ENCODE results near the gene UBE2K.
"Not testable (repeated sequence)": the region's sequence is repeated elsewhere in the genome, so short reads cannot be mapped to it uniquely, and the experiment has no call there.

Gene UBE2K, protein sequence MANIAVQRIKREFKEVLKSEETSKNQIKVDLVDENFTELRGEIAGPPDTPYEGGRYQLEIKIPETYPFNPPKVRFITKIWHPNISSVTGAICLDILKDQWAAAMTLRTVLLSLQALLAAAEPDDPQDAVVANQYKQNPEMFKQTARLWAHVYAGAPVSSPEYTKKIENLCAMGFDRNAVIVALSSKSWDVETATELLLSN

GRCh38 chr4:39697740-39698423, at the start of gene UBE2K:
TSS of gene UBE2K (plus strand) at chr4:39698136. CDS start at chr4:39698328, 192 bp downstream.
- peak; percentile 85 for DNase-seq (ENCODE audit: low read depth)

DNA sequence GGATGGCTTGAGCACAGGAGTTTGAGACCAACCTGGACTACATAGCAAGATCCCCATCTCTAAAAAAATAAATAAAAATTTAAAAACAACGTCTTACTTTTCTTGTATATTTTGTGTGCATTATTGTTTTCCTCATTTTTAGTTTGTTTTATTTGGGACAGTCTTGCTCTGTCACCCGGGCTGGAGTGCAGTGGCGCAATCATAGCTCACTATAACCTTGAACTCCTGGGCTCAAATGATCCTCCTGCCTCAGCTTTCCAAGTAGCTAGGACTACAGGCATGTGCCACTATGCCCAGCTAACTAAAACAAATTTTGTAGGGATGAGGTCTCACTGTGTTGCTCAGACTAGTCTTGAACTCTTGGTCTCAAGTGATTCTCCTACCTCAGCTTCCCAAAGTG, 49.7 kb upstream of the UBE2K start:
- DNase-seq (ENCODE audit: low read depth) = no peak

- DNase-seq (ENCODE audit: low read depth) = no peak
Measured at GRCh38 chr4:39648827-39649558, 48.9 kb upstream of the UBE2K start.

DNA sequence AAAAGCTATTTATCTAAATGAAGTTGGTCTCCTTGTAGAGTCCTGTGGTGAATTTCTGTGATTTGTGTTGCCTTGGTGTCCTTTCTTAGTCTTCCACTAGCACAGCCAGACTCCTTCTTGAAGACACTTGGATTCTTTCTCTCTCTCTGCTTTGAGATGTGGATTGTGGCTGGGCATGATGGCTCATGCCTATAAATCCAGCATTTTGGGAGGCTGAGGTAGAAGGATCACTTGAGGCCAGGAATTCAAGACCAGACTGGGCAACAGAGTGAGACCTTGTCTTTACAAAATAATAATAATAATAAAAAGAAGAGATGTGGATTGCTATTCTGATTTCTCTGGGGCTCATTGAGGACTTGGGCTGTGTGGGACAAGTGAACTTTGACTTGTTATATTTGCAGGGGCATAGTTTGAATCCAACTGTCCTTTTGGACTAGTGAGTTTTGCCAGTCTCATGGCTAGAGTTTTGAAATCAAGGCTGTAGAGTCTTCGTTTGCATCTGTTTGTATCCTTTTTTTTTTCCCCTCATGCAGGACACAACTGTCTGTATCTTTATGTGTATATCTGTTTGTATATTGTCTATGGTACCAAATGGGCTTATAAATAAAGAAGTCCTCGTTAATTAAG, 48.2 kb upstream of the UBE2K start:
- no peak for DNase-seq (ENCODE audit: low read depth)

DNA sequence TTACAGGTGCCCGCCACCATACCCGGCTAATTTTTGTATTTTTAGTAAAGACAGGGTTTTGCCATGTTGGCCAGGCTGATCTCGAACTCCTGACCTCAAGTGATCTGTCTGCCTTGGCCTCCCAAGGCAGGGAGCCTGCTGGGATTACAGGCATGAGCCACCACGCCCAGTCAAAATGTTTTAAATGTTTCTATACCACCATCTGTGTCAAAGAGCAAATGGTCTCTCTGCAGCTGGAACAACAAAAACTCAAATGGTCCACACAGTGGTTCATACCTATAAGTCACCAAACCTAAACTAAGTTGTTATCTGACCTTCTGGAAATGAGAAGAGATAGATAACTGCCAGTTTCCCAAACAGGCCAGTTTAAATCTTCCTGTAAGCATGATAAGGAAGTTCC, 46.4 kb upstream of the UBE2K start:
- DNase-seq (ENCODE audit: low read depth) = not testable (repeated sequence)

DNA sequence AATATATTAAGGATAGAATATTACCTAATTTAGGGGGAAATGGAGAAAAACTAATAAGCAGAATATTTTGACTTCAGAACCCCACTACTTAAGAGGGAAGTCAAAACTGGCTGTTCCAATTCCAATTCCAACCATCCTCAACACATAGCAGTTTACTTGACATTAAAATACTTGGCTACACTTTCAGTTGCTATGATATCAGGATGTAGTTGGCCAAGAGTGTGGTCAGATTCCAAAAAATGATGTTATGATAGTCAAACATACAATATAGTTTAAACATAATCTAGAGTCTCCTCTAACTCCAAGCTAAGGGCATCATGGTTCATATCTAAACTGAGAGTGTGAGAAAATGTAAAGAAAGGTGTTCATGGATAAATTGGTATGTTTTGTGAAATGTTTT, 42.7 kb upstream of the UBE2K start:
- DNase-seq (ENCODE audit: low read depth) = no peak

GRCh38 chr4:39655876-39656275, 42.1 kb upstream of the UBE2K start:
- no peak for DNase-seq (ENCODE audit: low read depth)

DNA sequence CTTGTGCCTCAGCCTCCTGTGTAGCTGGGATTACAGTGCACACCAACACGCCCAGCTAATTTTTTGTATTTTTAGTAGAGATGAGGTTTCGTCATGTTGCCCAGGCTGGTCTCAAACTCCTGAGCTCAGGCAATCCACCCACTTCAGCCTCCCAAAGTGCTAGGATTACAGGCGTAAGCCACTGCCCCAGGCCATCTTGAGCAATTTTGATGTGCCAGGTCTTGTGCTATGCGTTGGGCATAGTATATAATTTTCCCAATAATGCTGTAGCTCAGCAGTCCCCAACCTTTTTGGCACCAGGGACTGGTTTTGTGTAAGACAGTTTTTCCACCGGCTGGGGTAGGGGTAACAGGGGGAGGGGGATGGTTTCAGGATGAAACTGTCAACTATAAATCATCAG, 41.3 kb upstream of the UBE2K start:
- not testable (repeated sequence) for DNase-seq (ENCODE audit: low read depth)

GRCh38 chr4:39657465-39657864, 40.5 kb upstream of the UBE2K start:
- no peak for DNase-seq (ENCODE audit: low read depth)

GRCh38 chr4:39658756-39659155, 39.2 kb upstream of the UBE2K start:
- no peak for DNase-seq (ENCODE audit: low read depth)

DNA sequence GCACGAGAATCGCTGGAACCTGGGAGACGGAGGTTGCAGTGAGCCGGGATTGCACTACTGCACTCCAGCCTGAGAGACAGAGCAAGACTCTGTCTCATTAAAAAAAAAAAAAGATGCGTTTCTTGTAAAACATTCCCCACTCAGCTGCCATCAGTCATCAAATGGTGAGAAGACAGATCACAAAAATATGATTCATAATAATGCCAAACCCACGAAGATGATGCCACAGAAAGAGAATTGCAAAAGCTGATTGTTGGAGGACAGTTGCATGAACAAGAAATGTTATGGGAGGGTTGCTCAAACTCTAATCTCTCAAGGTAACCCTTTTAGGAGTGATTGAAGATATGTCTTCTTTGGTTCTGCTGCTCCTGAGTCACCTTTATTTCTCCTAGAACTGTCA, 37.9 kb upstream of the UBE2K start:
- no peak for DNase-seq (ENCODE audit: low read depth)

DNA sequence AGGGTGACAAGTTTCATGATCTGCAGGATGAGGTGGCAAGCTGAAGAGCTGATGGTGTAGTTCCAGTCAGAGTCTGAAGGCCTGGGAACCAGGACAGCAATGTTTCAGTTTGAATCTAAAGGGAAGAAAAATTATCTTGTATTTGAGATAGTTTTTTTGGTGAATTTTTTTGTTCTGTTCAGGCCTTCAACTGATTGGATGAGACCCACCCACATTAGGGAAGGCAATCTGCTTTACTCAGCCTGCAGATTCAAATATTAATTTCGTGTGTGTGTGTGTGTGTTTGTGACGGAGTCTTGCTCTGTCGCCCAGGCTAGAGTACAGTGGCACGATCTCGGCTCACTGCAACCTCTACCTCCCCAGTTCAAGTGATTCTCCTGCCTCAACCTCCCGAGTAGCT, 37.2 kb upstream of the UBE2K start:
- no peak for DNase-seq (ENCODE audit: low read depth)

DNA sequence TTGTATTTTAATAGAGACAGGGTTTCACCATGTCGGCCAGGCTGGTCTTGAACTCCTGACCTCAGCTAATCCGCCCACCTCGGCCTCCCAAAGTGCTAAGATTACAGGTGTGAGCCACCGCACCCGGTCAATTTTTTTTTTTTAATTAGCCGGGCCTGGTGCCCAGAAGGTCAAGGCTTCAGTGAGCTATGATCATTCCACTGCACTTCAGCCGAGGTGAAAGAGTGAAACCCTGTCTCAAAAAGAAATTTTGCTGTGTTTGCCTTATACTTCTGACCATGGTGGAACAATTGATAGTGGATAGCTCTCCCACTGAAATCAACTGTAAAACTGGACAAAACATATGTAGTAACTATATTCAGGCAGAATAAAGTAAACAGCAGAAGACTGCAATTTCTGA, 35.3 kb upstream of the UBE2K start:
- DNase-seq (ENCODE audit: low read depth) = no peak

DNA sequence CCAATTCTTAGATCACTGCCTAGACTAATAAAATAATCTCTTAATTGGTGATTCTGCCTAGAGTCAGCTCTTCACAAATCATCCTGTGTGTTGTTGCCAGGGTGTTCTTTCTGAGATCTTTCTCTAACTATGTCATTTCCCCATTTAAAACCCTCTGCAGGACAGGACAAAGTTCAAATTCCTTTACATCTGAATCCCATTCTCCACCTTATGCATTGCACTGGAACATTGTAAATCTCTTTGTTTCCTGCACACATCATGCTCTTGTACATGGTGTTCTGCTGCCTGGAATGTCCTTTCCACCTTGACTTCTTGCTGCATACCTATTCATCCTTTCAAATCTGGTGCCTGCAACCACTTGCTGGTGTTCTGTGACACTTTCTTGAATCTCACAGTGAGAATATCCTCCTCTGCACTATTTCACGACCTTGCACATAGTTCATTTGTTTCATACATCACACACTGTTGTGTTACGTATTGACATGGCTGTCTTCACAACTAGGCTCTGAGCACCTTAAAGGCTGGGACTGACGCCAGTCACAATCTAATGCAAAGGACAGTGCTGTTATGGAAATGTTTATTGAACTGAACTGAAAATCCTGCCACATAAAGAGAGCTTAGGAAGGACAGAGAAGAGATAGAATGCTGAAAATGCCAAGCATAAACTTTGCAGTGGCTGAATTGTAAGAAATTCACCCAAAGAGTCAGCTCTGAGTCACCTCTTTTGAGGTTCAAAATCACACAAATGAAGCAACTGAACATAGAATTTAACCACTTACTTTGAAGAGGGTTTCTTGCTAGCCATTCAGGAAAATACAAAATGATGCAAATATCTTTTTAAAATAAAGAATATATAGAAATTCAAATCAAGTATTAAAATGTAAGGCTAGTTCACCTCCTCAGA, 32.9 kb upstream of the UBE2K start:
- no peak for DNase-seq (ENCODE audit: low read depth)

GRCh38 chr4:39667706-39668105, 30.2 kb upstream of the UBE2K start:
- no peak for DNase-seq (ENCODE audit: low read depth)

DNA sequence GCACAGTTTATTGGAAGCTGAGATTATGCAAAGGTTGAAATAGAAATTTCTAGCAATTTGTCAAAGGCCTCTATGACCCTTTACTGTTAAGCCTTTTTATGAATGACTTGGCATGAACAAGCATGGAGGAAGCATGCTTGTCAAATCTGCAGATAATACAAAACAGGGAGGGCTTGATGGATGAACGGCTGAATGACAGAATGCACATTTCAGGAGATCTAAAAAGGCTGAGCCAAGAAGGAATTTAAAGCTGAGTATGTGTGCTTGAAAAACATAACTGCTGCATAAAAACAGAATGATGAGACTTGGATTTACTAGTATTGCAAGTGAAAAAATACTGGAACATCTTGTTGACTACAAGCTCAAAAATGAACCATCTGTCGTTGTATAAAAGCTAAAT, 29.0 kb upstream of the UBE2K start:
- DNase-seq (ENCODE audit: low read depth) = no peak

DNA sequence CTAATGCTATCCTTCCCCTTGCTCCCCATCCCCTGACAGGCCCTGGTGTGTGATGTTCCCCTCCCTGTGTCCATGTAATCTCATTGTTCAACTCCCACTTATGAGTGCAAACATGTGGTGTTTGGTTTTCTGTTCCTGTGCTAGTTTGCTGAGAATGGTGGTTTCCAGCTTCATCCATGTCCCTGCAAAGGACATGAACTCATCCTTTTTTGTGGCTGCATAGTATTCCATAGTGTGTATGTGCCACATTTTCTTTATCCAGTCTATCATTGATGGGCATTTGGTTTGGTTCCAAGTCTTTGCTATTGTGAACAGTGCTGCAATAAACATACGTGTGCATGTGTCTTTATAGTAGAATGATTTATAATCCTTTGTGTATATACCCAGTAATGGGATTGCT, 27.6 kb upstream of the UBE2K start:
- DNase-seq (ENCODE audit: low read depth) = not testable (repeated sequence)

GRCh38 chr4:39675681-39676080, 22.3 kb upstream of the UBE2K start:
- DNase-seq (ENCODE audit: low read depth) = not testable (repeated sequence)

- not testable (repeated sequence) for DNase-seq (ENCODE audit: low read depth)
Measured at GRCh38 chr4:39681003-39681402, 16.9 kb upstream of the UBE2K start.

- DNase-seq (ENCODE audit: low read depth) = no peak
Measured at GRCh38 chr4:39682138-39682537, 15.8 kb upstream of the UBE2K start.

DNA sequence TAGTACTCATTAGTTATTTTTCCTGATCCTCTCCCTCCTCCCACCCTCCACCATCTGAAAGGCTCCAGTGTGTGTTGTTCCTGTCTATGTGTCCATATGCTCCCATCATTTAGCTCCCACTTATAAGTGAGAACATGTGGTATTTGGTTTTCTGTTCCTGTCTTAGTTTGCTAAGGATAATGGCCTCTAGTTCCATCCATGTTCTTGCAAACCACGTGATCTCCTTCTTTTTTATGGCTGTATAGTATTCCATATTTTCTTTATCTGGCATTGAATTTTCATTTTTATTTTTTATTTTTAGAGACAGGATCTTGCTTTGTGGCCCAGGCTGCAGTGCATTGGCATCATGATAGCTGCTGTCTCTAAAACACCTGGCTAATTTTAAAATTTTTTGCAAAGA, 11.9 kb upstream of the UBE2K start:
- DNase-seq (ENCODE audit: low read depth) = no peak

DNA sequence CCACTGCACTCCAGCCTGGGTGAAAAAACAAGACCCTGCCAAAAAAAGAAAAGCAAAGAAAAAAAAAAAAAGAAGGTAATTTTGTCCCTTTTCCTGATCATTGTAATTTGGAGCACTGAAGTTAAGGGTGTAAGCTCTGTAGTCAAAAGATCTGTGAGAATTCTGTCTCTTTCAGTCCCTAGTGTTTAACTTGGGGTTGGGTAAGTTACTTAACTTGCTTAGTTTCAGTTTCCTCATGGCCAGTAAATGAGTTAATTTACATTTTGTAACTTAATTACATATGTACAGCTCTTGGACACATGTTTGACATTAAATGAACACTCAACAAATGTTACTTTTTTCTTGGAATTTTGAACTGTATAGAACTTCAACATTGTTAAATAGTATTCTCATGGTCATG, 10.9 kb upstream of the UBE2K start:
- DNase-seq (ENCODE audit: low read depth) = no peak

Measured in stimulated activated CD8-positive, alpha-beta memory T cell treated with anti-CD3 and anti-CD28 coated beads, Interleukin-12 subunit alpha, Interleukin-12 subunit beta, amount 100 ng/mL, for 4 hours (primary cell).